Fibroblast of pulmonary artery (primary cell): Measurements from ENCODE around the gene MYO5B.

ENCODE experiments used
- DNase-seq: peaks from one replicate; pipeline ENCODE4 v3.0.0-alpha.2; 2010; ENCODE audit warnings: low read depth
- H3K4me3 ChIP-seq: replicated peaks from 2 replicates; pipeline ENCODE4 v1.5.1; 2011; ENCODE audit warnings: low read depth, mild to moderate bottlenecking, control low read depth, low read length, moderate library complexity
- TF ChIP-seq, protein P1 (sequence below): IDR thresholded peaks from 2 replicates; pipeline ENCODE4 v1.5.1; 2011; ENCODE audit warnings: mild to moderate bottlenecking, control low read depth, low read length, inconsistent platforms; ENCODE audit errors: missing control alignments

The MYO5B gene

DNA sequence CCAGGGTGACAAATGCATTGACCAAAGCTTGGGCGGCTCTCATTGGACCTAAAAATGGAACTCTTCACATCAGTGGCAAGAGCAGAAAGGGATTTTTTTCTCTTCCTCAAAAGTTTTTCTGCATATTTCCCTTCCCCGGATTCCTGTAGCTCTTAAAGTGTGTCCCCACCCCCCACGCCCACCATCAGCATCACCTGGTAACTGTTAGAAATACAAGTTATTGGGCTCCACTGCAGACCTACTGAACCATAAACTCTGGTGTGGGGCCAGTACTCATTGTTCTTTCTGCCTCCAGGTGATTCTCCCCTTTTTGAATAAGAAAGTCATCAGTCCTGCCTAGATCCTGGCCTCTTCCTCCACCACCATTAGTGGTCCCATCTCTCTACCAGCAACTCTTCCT lies 1.3 kb upstream of the MYO5B start:
- no peak overlapping the region for H3K4me3 ChIP-seq
- DNase-seq: no peak
- TF ChIP-seq, protein P1, sequence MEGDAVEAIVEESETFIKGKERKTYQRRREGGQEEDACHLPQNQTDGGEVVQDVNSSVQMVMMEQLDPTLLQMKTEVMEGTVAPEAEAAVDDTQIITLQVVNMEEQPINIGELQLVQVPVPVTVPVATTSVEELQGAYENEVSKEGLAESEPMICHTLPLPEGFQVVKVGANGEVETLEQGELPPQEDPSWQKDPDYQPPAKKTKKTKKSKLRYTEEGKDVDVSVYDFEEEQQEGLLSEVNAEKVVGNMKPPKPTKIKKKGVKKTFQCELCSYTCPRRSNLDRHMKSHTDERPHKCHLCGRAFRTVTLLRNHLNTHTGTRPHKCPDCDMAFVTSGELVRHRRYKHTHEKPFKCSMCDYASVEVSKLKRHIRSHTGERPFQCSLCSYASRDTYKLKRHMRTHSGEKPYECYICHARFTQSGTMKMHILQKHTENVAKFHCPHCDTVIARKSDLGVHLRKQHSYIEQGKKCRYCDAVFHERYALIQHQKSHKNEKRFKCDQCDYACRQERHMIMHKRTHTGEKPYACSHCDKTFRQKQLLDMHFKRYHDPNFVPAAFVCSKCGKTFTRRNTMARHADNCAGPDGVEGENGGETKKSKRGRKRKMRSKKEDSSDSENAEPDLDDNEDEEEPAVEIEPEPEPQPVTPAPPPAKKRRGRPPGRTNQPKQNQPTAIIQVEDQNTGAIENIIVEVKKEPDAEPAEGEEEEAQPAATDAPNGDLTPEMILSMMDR: no peak

DNA sequence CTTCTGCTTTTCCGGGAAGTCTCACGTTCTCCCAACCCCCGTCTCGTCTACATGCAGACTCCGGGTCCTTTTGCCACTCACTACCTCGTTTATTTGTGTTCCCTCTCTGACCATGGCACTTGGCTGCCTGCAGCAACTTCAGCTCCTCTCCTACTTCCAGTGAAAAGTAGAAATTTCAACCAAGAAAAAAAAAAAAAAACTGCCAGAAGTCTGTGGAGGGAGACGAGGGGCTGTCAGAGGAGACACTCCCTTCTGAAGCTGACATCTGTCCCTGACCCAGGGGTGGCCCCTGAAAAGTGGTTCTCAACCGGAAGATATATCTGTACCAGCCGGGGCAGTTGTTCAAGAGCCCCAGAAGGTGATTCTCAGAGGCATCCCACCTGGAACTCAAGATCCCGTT lies 742 bp upstream of the MYO5B start:
- H3K4me3 ChIP-seq: no peak overlapping the region
- no peak for DNase-seq
- TF ChIP-seq, protein P1: no peak

DNA sequence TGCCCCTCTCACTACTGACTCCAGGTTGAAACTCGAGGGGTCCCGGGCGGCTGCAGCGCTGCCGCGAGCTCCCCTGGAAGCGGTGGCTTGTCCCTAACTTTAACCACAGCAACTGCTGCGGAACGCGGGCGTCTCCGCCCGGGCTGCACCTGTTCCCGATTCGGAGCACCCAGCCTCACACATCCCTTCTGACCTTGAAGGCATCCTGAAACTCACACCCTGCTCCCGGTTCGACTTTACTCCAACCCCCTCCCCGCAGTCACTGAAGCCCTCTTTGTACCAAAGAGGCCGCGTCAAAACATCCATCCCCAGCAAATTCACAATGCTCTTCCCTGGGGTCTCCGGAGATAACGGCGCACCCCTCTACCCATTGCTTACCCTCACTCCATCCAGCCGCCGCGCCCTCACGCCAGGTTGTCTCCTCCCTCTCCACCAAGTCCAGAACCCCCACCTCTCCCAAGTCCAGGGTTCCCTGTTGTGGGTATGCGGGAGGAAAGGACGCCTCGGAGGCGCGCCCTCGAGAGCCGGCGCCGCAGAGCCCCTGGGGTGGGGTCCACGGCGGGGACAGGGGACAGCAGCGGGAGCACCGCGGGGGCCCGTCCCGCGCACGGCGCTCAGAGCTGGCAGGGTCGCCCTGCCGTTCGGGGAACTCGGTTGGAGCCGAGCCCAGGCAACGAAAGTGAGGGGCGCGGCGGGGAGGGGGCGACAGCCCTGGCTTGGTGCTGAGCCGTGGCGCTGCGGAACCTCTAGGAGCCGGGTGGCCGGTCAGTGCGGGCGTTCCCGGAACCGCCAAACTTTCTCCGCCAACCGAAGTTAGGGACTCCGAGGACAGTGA lies 934 bp downstream of the MYO5B start:
- no peak for DNase-seq
- no peak overlapping the region for H3K4me3 ChIP-seq
- TF ChIP-seq, protein P1: no peak

DNA sequence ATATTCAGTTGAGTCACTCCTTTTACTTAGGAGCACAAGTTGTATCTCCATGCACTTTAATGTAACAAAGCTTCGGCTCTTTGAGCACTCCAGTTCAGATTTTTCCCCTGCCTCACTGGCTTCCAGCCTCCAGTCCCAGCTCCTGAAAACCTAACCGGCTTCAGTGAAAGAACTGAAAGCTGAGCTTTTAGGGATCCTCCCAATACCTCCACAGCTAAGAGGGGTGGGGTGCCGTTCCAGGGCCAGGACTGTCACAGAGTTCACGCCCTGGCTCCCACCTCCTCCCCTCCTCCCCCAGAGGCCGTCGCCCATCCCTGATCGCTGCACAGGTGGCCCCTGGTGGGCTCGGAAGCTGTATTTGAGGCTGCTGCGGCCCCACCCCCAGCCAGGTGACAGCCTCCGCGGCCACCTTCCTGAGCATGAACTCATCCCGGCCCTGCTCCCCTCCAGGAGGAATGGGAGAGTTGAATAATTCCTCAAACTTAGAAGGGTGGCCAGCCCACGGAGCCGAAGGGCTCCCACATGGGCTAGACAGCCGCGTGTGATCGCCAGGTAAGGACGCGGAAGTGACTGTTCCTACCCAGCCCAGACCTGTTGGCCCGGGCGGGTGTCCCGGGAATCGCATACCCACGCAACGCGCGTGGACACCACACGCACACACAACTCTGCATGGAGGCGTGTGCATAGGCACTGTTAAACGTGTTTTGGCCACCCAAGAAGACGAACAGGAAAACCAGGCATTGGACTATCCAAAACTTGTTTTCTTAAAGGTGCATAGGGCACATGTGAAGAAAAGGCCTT lies 1.8 kb downstream of the MYO5B start:
- TF ChIP-seq, protein P1: no peak
- DNase-seq: no peak
- H3K4me3 ChIP-seq: no peak overlapping the region

DNA sequence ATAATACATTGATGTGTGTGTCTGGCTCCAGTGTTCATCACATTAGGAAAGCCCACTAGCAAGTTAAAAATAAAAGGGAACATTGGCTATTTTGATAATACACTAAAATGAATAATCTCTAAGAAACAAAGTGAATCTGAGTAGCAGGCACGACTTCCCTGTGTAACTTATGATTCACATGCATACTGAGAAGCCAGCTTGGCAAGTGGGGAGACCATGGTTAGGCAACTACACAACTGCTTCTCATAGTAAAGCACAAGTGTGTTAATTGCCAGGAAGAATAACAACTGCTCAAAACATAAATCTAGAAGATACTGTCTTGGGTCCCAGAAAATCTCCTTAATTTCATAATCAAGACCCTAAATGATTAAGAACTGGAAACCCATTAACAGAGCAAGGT lies 4.0 kb downstream of the MYO5B start:
- TF ChIP-seq, protein P1: no peak
- DNase-seq: no peak
- H3K4me3 ChIP-seq: no peak overlapping the region

DNA sequence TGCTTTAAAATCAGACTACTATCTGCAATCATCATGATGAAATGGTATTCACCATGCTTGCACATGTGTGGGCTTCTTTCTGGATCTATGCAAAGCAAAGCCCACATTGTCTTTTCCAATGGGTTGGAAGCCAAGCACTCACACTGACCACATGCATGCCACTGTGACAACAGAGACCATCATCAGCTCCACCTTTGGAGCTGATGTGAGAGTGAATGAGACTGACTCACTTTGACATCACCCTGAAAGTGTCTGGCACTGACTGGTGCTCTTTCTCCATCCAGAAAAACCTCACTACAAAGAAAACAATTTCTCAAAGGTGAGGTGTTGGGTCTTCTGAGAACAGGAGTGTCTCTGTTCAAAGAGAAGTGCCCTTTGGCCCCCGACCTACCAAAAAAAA lies 4.7 kb downstream of the MYO5B start:
- H3K4me3 ChIP-seq: no peak overlapping the region
- no peak for DNase-seq
- TF ChIP-seq, protein P1: no peak
